Neuronal stem cell (in vitro differentiated cells): ENCODE results near the gene VPS51.

ENCODE experiments used
- DNase-seq: peaks from one replicate; pipeline ENCODE4 v3.0.0-alpha.2; 2013; ENCODE audit warnings: low spot score
- H2AFZ ChIP-seq: one replicate; pipeline ENCODE4 v1.6.1; 2013; ENCODE audit warnings: mild to moderate bottlenecking, low read length, inconsistent platforms
- H2AK5ac ChIP-seq: 2 replicates; pipeline ENCODE4 v1.6.1; 2013; ENCODE audit warnings: low read depth, mild to moderate bottlenecking, inconsistent platforms, low read length, moderate library complexity, mixed read lengths
- H2BK120ac ChIP-seq: 2 replicates; pipeline ENCODE4 v1.6.1; 2013; ENCODE audit warnings: low read depth, mild to moderate bottlenecking, inconsistent platforms, low read length, moderate library complexity, mixed read lengths
- H2BK12ac ChIP-seq: one replicate; pipeline ENCODE4 v1.6.1; 2013; ENCODE audit warnings: low read length, inconsistent platforms
- H2BK15ac ChIP-seq: 2 replicates; pipeline ENCODE4 v1.6.1; 2013; ENCODE audit warnings: mild to moderate bottlenecking, low read length, inconsistent platforms, mixed read lengths
- H2BK5ac ChIP-seq: one replicate; pipeline ENCODE4 v1.6.1; 2013; ENCODE audit warnings: inconsistent platforms, mild to moderate bottlenecking, low read length, moderate library complexity
- H3K14ac ChIP-seq: one replicate; pipeline ENCODE4 v1.6.1; 2013; ENCODE audit warnings: low read length, inconsistent platforms
- H3K18ac ChIP-seq: 2 replicates; pipeline ENCODE4 v1.6.1; 2013; ENCODE audit warnings: low read length, inconsistent platforms
- H3K23ac ChIP-seq: 2 replicates; pipeline ENCODE4 v1.6.1; 2013; ENCODE audit warnings: low read depth, mild to moderate bottlenecking, mixed read lengths, low read length, inconsistent platforms; ENCODE audit not compliant: poor library complexity
- H3K27ac ChIP-seq: replicated peaks from 3 replicates; pipeline ENCODE4 v1.5.1; 2013; ENCODE audit warnings: low read length, inconsistent platforms
- H3K27me3 ChIP-seq, 3 experiments: 2 replicates each; pipeline ENCODE4 v1.6.1; 2013; ENCODE audit warnings: low read length in 3 of 3, mild to moderate bottlenecking in 2 of 3, inconsistent platforms in 1 of 3, low read depth in 1 of 3, mixed read lengths in 1 of 3, moderate library complexity in 1 of 3; ENCODE audit not compliant: control insufficient read depth in 3 of 3, insufficient read depth in 3 of 3
- H3K36me3 ChIP-seq, 2 donors: replicated peaks in 1 of 2; 2 replicates each; pipeline ENCODE4 v1.6.1; 2013; ENCODE audit warnings: low read length in 2 of 2; ENCODE audit not compliant: control insufficient read depth in 2 of 2, insufficient read depth in 2 of 2
- H3K4ac ChIP-seq: 2 replicates; pipeline ENCODE4 v1.6.1; 2013; ENCODE audit warnings: inconsistent platforms, mild to moderate bottlenecking, low read length, moderate library complexity
- H3K4me1 ChIP-seq, 2 donors: 1 replicate in 1 of 2; 2 replicates in 1 of 2; pipeline ENCODE4 v1.6.1; 2013; ENCODE audit warnings: low read length in 2 of 2, low read depth in 1 of 2; ENCODE audit not compliant: control insufficient read depth in 2 of 2, insufficient read depth in 1 of 2
- H3K4me2 ChIP-seq: one replicate; pipeline ENCODE4 v1.6.1; 2013; ENCODE audit warnings: mild to moderate bottlenecking, low read length, inconsistent platforms; ENCODE audit not compliant: insufficient read depth, poor library complexity, severe bottlenecking
- H3K4me3 ChIP-seq, 2 donors: 2 replicates each; pipeline ENCODE4 v1.5.1; 2013; ENCODE audit warnings: low read length in 2 of 2, mild to moderate bottlenecking in 2 of 2, inconsistent platforms in 1 of 2, moderate library complexity in 1 of 2
- H3K79me1 ChIP-seq: one replicate; pipeline ENCODE4 v1.6.1; 2013; ENCODE audit warnings: low read depth, mild to moderate bottlenecking, inconsistent platforms, low read length, moderate library complexity
- H3K9ac ChIP-seq: one replicate; pipeline ENCODE4 v1.6.1; 2013; ENCODE audit warnings: mild to moderate bottlenecking, low read depth, low read length, inconsistent platforms; ENCODE audit not compliant: poor library complexity
- H3K9me3 ChIP-seq, 2 donors: replicated peaks in 1 of 2; 2 replicates each; pipeline versions ENCODE3 to v1.6.1; 2013; ENCODE audit warnings: low read length in 2 of 2, mild to moderate bottlenecking in 2 of 2, inconsistent platforms in 1 of 2, low read depth in 1 of 2, mixed read lengths in 1 of 2, moderate library complexity in 1 of 2; ENCODE audit not compliant: control insufficient read depth in 2 of 2, insufficient read depth in 1 of 2
- H4K8ac ChIP-seq: one replicate; pipeline ENCODE4 v1.6.1; 2013; ENCODE audit warnings: low read depth, mild to moderate bottlenecking, inconsistent platforms, low read length, moderate library complexity
- H4K91ac ChIP-seq: one replicate; pipeline ENCODE4 v1.6.1; 2013; ENCODE audit warnings: low read length, low read depth, mild to moderate bottlenecking, inconsistent platforms; ENCODE audit not compliant: poor library complexity
- WGBS, 2 donors: extraction: QIAGEN DNeasy Blood & Tissue Kit; methylation state at CpG; one replicate each; pipeline ENCODE4 v1.1.7; 2013; ENCODE audit warnings: missing lambda C conversion rate in 2 of 2, mixed read lengths in 1 of 2; ENCODE audit not compliant: insufficient read length in 2 of 2, insufficient replicate concordance in 1 of 2; ENCODE audit errors: extremely low coverage in 2 of 2; 5-methylcytosine and 5-hydroxymethylcytosine counted together

VPS51 gene

GRCh38 chr11:65096926-65097325, 912 bp downstream of the VPS51 start:
- no peak overlapping the region for H3K23ac ChIP-seq
- peak overlapping the region; percentile 78 for H3K9ac ChIP-seq
- no peak overlapping the region for H3K4ac ChIP-seq
- peaks cover 3% of the 10 kb centered on the region for H3K79me1 ChIP-seq
- no peaks in the 10 kb centered on the region for H3K9me3 ChIP-seq
- peaks cover 2 to 9% of the 10 kb centered on the region in 2 donors for H3K36me3 ChIP-seq
- no CpG with 5 or more reads among the region's 8 CpGs for whole genome bisulfite sequencing, 2 donors
- no peaks in the 10 kb centered on the region for H3K27me3 ChIP-seq
- H3K4me1 ChIP-seq = peaks cover 4 to 7% of the 10 kb centered on the region in 2 donors
- H2AK5ac ChIP-seq = no peak overlapping the region
- no peak overlapping the region for H3K14ac ChIP-seq
- no peak overlapping the region for H2BK15ac ChIP-seq
- DNase-seq = no peak
- H2BK120ac ChIP-seq = no peak overlapping the region
- H2BK12ac ChIP-seq = no peak overlapping the region
- peak overlapping the region; percentile 59 for H2BK5ac ChIP-seq
- H3K4me2 ChIP-seq = peak overlapping the region; percentile 64
- H3K18ac ChIP-seq = no peak overlapping the region
- no peak overlapping the region for H4K8ac ChIP-seq
- peak overlapping the region; percentile 31 to 91 for H3K4me3 ChIP-seq
- no peak overlapping the region for H3K27ac ChIP-seq
- peak overlapping the region; percentile 97 for H2AFZ ChIP-seq
- H4K91ac ChIP-seq = no peak overlapping the region

- WGBS, 2 donors = no CpG with 5 or more reads among the region's 6 CpGs
- H3K23ac ChIP-seq = no peak overlapping the region
- H3K14ac ChIP-seq = no peak overlapping the region
- no peak overlapping the region for H4K8ac ChIP-seq
- no peak overlapping the region for H4K91ac ChIP-seq
- no peak for DNase-seq
- no peak overlapping the region for H3K27ac ChIP-seq
- H2AK5ac ChIP-seq = no peak overlapping the region
- H3K4me1 ChIP-seq = peaks cover 2 to 6% of the 10 kb centered on the region in 2 donors
- no peak overlapping the region for H2AFZ ChIP-seq
- H3K27me3 ChIP-seq = no peaks in the 10 kb centered on the region
- peaks cover 3% of the 10 kb centered on the region for H3K79me1 ChIP-seq
- H2BK120ac ChIP-seq = no peak overlapping the region
- H3K9ac ChIP-seq = no peak overlapping the region
- H3K4me3 ChIP-seq = no peak overlapping the region
- H2BK12ac ChIP-seq = no peak overlapping the region
- no peak overlapping the region for H2BK5ac ChIP-seq
- H2BK15ac ChIP-seq = no peak overlapping the region
- peaks cover 3 to 15% of the 10 kb centered on the region in 2 donors for H3K36me3 ChIP-seq
- H3K4ac ChIP-seq = no peak overlapping the region
- no peaks in the 10 kb centered on the region for H3K9me3 ChIP-seq
- no peak overlapping the region for H3K4me2 ChIP-seq
- no peak overlapping the region for H3K18ac ChIP-seq
These were observed 4.8 kb downstream of the VPS51 start for GRCh38 chr11:65100674-65101350.

GRCh38 chr11:65102142-65103095, 6.4 kb downstream of the VPS51 start:
- Histone ChIP-seq H3K4me2 (no peak overlapping the region), H3K14ac (no peak overlapping the region), H3K27me3 (no peaks in the 10 kb centered on the region), H3K79me1 (peaks cover 1% of the 10 kb centered on the region), H3K27ac (no peak overlapping the region), H2BK120ac (no peak overlapping the region), H3K36me3 (peaks cover 3 to 17% of the 10 kb centered on the region in 2 donors), H3K23ac (no peak overlapping the region), H4K8ac (no peak overlapping the region), H4K91ac (no peak overlapping the region), H2BK12ac (no peak overlapping the region), H2BK15ac (no peak overlapping the region), H3K9me3 (no peaks in the 10 kb centered on the region), H3K9ac (no peak overlapping the region), H3K4me1 (no peaks in the 10 kb centered on the region), H3K18ac (no peak overlapping the region), H2AFZ (no peak overlapping the region), H3K4ac (no peak overlapping the region), H2BK5ac (no peak overlapping the region), H3K4me3 (no peak overlapping the region), H2AK5ac (no peak overlapping the region)
- WGBS, 2 donors = no CpG with 5 or more reads among the region's 8 CpGs
- no peak for DNase-seq

- Histone ChIP-seq H3K79me1 (peaks cover 1% of the 10 kb centered on the region), H3K4ac (no peak overlapping the region), H2BK15ac (no peak overlapping the region), H3K14ac (no peak overlapping the region), H2BK5ac (no peak overlapping the region), H3K4me1 (no peaks in the 10 kb centered on the region), H3K4me2 (no peak overlapping the region), H2BK12ac (no peak overlapping the region), H3K27ac (no peak overlapping the region), H2BK120ac (no peak overlapping the region), H2AK5ac (no peak overlapping the region), H3K27me3 (no peaks in the 10 kb centered on the region), H4K91ac (no peak overlapping the region), H3K9ac (no peak overlapping the region), H2AFZ (no peak overlapping the region), H3K36me3 (peaks cover 2 to 18% of the 10 kb centered on the region in 2 donors), H3K23ac (no peak overlapping the region), H3K9me3 (no peaks in the 10 kb centered on the region), H3K18ac (no peak overlapping the region), H3K4me3 (no peak overlapping the region), H4K8ac (no peak overlapping the region)
- DNase-seq = no peak
These were observed 7.5 kb downstream of the VPS51 start for GRCh38 chr11:65103476-65103875.
